Fibroblast of lung (primary cell): Measurements from ENCODE around the gene PRDM11. TPM values are rescaled to one million over a fixed set of nuclear protein-coding genes. Genes with fewer than 3 reads are reported as not detected.

Source experiments
- DNase-seq, 2 donors: peaks; one replicate each; pipeline versions ENCODE4 v3.0.0 to v3.0.0-alpha.2; 2010; ENCODE audit warnings: low read depth in 2 of 2
- H2AFZ ChIP-seq: 2 replicates; pipeline ENCODE4 v1.5.1; 2012; ENCODE audit warnings: low read length, control low read depth, inconsistent platforms
- H3K27ac ChIP-seq: 2 replicates; pipeline ENCODE4 v1.5.1; 2011; ENCODE audit warnings: low read length, control low read depth; ENCODE audit not compliant: insufficient read depth
- H3K27me3 ChIP-seq: 2 replicates; pipeline ENCODE4 v1.5.1; 2011; ENCODE audit warnings: mild to moderate bottlenecking, low read length; ENCODE audit not compliant: control insufficient read depth, insufficient read depth
- H3K36me3 ChIP-seq: 2 replicates; pipeline ENCODE4 v1.5.1; 2011; ENCODE audit warnings: low read length; ENCODE audit not compliant: control insufficient read depth, insufficient read depth
- H3K4me1 ChIP-seq: 2 replicates; pipeline ENCODE4 v1.5.1; 2011; ENCODE audit warnings: low read length; ENCODE audit not compliant: control insufficient read depth, insufficient read depth; ENCODE audit errors: extremely low read depth
- H3K4me2 ChIP-seq: 2 replicates; pipeline ENCODE4 v1.5.1; 2011; ENCODE audit warnings: low read length, control low read depth; ENCODE audit not compliant: insufficient read depth; ENCODE audit errors: extremely low read depth
- H3K4me3 ChIP-seq, 4 experiments: fragments of 200-600 bp in 1 of 4; sonication (generic) in 1 of 4; replicated peaks in 1 of 4; 2 replicates each; pipeline ENCODE4 v1.5.1; 2011 to 2016; ENCODE audit warnings: low read length in 4 of 4, low read depth in 3 of 4, mild to moderate bottlenecking in 3 of 4, control low read depth in 2 of 4, inconsistent platforms in 1 of 4, mixed read lengths in 1 of 4; ENCODE audit not compliant: insufficient read depth in 1 of 4; ENCODE audit errors: control extremely low read depth in 1 of 4
- H3K79me2 ChIP-seq: 2 replicates; pipeline ENCODE4 v1.5.1; 2012; ENCODE audit warnings: mild to moderate bottlenecking, low read length, inconsistent platforms; ENCODE audit not compliant: control insufficient read depth, insufficient read depth
- H3K9ac ChIP-seq: 2 replicates; pipeline ENCODE4 v1.5.1; 2011; ENCODE audit warnings: mild to moderate bottlenecking, low read length, control low read depth; ENCODE audit not compliant: insufficient read depth
- H3K9me3 ChIP-seq: 2 replicates; pipeline ENCODE4 v1.5.1; 2012; ENCODE audit warnings: low read depth, low read length; ENCODE audit not compliant: control insufficient read depth, insufficient read depth
- H4K20me1 ChIP-seq: 2 replicates; pipeline ENCODE4 v1.5.1; 2011; ENCODE audit warnings: low read length; ENCODE audit not compliant: control insufficient read depth, insufficient read depth; ENCODE audit errors: extremely low read depth
- CTCF ChIP-seq, 2 donors: IDR thresholded peaks in 1 of 2; conservative IDR thresholded peaks in 1 of 2; 1 replicate in 1 of 2; 2 replicates in 1 of 2; pipeline ENCODE4 v1.5.1; 2011 to 2012; ENCODE audit warnings: low read length in 2 of 2, control low read depth in 1 of 2, inconsistent platforms in 1 of 2, low read depth in 1 of 2, mild to moderate bottlenecking in 1 of 2
- EZH2 ChIP-seq: IDR thresholded peaks from 2 replicates; pipeline ENCODE4 v1.5.1; 2012; ENCODE audit warnings: low read length, control low read depth, mild to moderate bottlenecking; ENCODE audit errors: missing control alignments
- polyA plus RNA-seq, 2 donors: library from polyadenylated mRNA; depleted of rRNA in 1 of 2; stranded (reverse) in 1 of 2; unstranded in 1 of 2; fragments of >200 nt; gene quantifications; 2 replicates each; pipeline ENCODE4 v1.2.1, GENCODE V29; 2011 to 2012; ENCODE audit warnings: missing spikeins in 1 of 2
- total RNA-seq: library from RNA; depleted of rRNA; stranded (reverse); fragments of >200 nt; gene quantifications from 2 replicates; pipeline ENCODE4 v1.2.1, GENCODE V29; 2014

The PRDM11 gene
- total and polyA plus RNA-seq, 2 donors (not counting 1 experiment from before 2014, with no cell fraction given): 3.1 to 4.0 TPM

- Histone ChIP-seq H3K9me3 (no peaks in the 10 kb centered on the region), H4K20me1 (no peaks in the 10 kb centered on the region), H3K4me1 (peaks cover 3% of the 10 kb centered on the region), H2AFZ (no peak overlapping the region), H3K79me2 (no peaks in the 10 kb centered on the region), H3K36me3 (no peaks in the 10 kb centered on the region), H3K27ac (no peak overlapping the region), H3K4me3 (no peak overlapping the region), H3K27me3 (no peaks in the 10 kb centered on the region), H3K4me2 (peak overlapping the region; percentile 25), H3K9ac (no peak overlapping the region)
- peak; percentile 76 to 95 for DNase-seq
- TF ChIP-seq EZH2 (no peak), CTCF (conservative IDR thresholded peaks at IDR 0.05 in 1 of 2, IDR thresholded peaks at IDR 0.05 in 1 of 2; ENCODE audit: low read depth in 1 of 2, low read length in 2 of 2) (no peak)
These were observed 118.5 kb downstream of the PRDM11 start for GRCh38 chr11:45264839-45265515.

GRCh38 chr11:45265969-45266675 is 119.7 kb downstream of the PRDM11 start:
- Histone ChIP-seq H3K27ac (no peak overlapping the region), H3K9ac (no peak overlapping the region), H3K79me2 (no peaks in the 10 kb centered on the region), H3K27me3 (peaks cover under 1% of the 10 kb centered on the region), H3K9me3 (no peaks in the 10 kb centered on the region), H3K4me2 (no peak overlapping the region), H3K4me3 (no peak overlapping the region), H3K4me1 (peaks cover 3% of the 10 kb centered on the region), H4K20me1 (no peaks in the 10 kb centered on the region), H2AFZ (no peak overlapping the region), H3K36me3 (no peaks in the 10 kb centered on the region)
- DNase-seq: no peak
- TF ChIP-seq EZH2 (no peak), CTCF (conservative IDR thresholded peaks at IDR 0.05 in 1 of 2, IDR thresholded peaks at IDR 0.05 in 1 of 2; ENCODE audit: low read depth in 1 of 2, low read length in 2 of 2) (no peak)

- TF ChIP-seq CTCF (conservative IDR thresholded peaks at IDR 0.05 in 1 of 2, IDR thresholded peaks at IDR 0.05 in 1 of 2; ENCODE audit: low read depth in 1 of 2, low read length in 2 of 2): no peak
- TF ChIP-seq EZH2: no peak
- no peak for DNase-seq
- no peak overlapping the region for H3K4me3 ChIP-seq
- no peak overlapping the region for H2AFZ ChIP-seq
- no peaks in the 10 kb centered on the region for H3K9me3 ChIP-seq
- H3K9ac ChIP-seq: no peak overlapping the region
- H3K36me3 ChIP-seq: no peaks in the 10 kb centered on the region
- H3K79me2 ChIP-seq: no peaks in the 10 kb centered on the region
- H3K4me1 ChIP-seq: peaks cover 3% of the 10 kb centered on the region
- no peaks in the 10 kb centered on the region for H4K20me1 ChIP-seq
- no peak overlapping the region for H3K4me2 ChIP-seq
- no peak overlapping the region for H3K27ac ChIP-seq
- peaks cover 3% of the 10 kb centered on the region for H3K27me3 ChIP-seq
These were observed 120.2 kb downstream of the PRDM11 start for GRCh38 chr11:45266676-45267020.
